Measurements from ENCODE around the gene SYDE1. TPM values are rescaled to one million over a fixed set of nuclear protein-coding genes. Genes with fewer than 3 reads are reported as not detected.

Gene SYDE1
- total and polyA plus RNA-seq, 2 donors (not counting 1 experiment from before 2014, with no cell fraction given): not detected

DNA sequence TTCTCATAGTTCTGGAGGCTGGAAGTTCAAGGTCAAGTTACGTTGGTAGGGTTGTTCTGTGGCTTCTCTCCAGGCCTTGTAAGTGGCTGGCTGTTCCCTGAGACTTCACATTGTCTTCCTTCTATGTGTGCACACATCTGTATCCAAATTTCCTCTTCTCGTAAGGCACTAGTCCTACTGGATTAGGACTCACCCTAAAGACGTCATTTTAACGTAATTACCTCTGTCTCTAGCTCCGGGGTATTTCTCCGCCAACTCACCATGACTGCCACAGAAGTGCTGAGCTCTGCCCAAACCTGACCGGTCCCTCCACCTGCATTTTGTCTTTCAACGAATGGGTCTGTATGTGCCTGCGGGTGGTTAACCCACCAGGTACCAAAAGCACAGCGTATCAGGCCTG is 8.7 kb upstream of the SYDE1 start:
- 93% methylated on average over 9 of the region's 10 CpGs for WGBS (ENCODE audit: insufficient coverage)

DNA sequence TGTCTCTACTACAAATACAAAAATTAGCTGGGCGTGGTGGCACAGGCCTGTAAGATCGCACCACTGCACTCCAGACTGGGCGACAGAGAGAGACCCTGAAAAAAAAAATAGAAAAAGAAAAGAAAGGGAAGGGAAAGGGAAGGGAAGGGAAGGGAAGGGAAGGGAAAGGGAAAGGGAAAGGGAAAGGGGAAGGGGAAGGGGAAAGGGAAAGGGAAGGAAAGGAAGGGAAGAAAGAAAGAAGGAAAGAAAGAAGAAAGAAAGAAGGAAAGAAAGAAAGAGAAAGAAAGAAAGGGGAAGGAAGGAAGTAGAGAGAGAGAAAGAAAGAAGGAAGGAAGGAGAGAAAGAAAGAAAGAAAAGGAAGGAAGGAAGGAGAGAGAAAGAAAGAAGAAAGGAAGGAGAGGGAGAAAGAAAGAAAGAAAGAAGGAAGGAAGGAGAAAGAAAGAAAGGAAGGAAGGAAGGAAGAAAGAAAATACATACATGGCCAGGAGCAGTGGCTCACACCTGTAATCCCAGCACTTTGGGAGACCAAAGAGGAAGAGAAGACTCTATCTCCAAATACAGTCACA is 8.1 kb upstream of the SYDE1 start:
- H3K4me1 ChIP-seq (ENCODE audit: control insufficient read depth in 2 of 2, insufficient read depth in 2 of 2, low read length in 2 of 2): no peaks in the 10 kb centered on the region
- H3K9me3 ChIP-seq (ENCODE audit: control extremely low read depth in 1 of 3, control insufficient read depth in 2 of 3, insufficient read depth in 1 of 3, low read length in 2 of 3): peaks cover 2 to 24% (median 8%) of the 10 kb centered on the region in 3 donors
- H3K9ac ChIP-seq (ENCODE audit: low read length): no peak overlapping the region
- H2AFZ ChIP-seq (ENCODE audit: insufficient read depth, low read depth, low read length, poor library complexity, severe bottlenecking): no peak overlapping the region
- DNase-seq (no peak), ATAC-seq (ENCODE audit: low read depth) (no peak)
- H3K27ac Mint-ChIP-seq: no peak overlapping the region
- H4K20me1 ChIP-seq (ENCODE audit: control insufficient read depth, insufficient read depth, low read length, poor library complexity, severe bottlenecking): no peaks in the 10 kb centered on the region
- no peaks in the 10 kb centered on the region for H3K36me3 ChIP-seq (replicated peaks in 1 of 2; ENCODE audit: control extremely low read depth in 1 of 2, control insufficient read depth in 1 of 2, extremely low read depth in 1 of 2, insufficient read depth in 2 of 2, low read length in 1 of 2)
- H3K4me3 ChIP-seq (ENCODE audit: control extremely low read depth in 1 of 5, extremely low read depth in 1 of 5, insufficient read depth in 1 of 5, low read depth in 2 of 5, low read length in 4 of 5): no peak overlapping the region
- no peaks in the 10 kb centered on the region for H3K79me2 ChIP-seq (ENCODE audit: control insufficient read depth, insufficient read depth, low read length)
- ChIA-PET POLR2A (no interaction called here), CTCF (interaction anchor here (0.6 to 3.4 kb wide), 2 partner anchors 52 to 94 kb away, joined by 3 to 25 read pairs; no protein-coding TSS in a partner anchor)
- no peak overlapping the region for H3K4me2 ChIP-seq (replicated peaks; ENCODE audit: low read depth, low read length, poor library complexity, severe bottlenecking)
- H3K9me3 Mint-ChIP-seq (ENCODE audit: insufficient read depth): peaks cover 5% of the 10 kb centered on the region
- peaks cover 25% of the 10 kb centered on the region for H3K27me3 Mint-ChIP-seq
- TF ChIP-seq, protein P1, sequence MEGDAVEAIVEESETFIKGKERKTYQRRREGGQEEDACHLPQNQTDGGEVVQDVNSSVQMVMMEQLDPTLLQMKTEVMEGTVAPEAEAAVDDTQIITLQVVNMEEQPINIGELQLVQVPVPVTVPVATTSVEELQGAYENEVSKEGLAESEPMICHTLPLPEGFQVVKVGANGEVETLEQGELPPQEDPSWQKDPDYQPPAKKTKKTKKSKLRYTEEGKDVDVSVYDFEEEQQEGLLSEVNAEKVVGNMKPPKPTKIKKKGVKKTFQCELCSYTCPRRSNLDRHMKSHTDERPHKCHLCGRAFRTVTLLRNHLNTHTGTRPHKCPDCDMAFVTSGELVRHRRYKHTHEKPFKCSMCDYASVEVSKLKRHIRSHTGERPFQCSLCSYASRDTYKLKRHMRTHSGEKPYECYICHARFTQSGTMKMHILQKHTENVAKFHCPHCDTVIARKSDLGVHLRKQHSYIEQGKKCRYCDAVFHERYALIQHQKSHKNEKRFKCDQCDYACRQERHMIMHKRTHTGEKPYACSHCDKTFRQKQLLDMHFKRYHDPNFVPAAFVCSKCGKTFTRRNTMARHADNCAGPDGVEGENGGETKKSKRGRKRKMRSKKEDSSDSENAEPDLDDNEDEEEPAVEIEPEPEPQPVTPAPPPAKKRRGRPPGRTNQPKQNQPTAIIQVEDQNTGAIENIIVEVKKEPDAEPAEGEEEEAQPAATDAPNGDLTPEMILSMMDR (IDR thresholded peaks at IDR 0.05): no peak
- no peak for TF ChIP-seq EZH2 (IDR thresholded peaks at IDR 0.05; ENCODE audit: borderline replicate concordance, insufficient read depth, low read depth, low read length, poor library complexity, severe bottlenecking)
- no CpG with 5 or more reads among the region's 3 CpGs for WGBS (ENCODE audit: insufficient coverage)
- intact Hi-C loops (cut with micrococcal nuclease): no loop called here
- no peak overlapping the region for H3K27ac ChIP-seq (ENCODE audit: low read length in 2 of 2)
- H3K4me3 Mint-ChIP-seq: no peak overlapping the region
- no peaks in the 10 kb centered on the region for H3K4me1 Mint-ChIP-seq
- peaks cover 0 to 7% (median 3%) of the 10 kb centered on the region in 4 experiments for H3K27me3 ChIP-seq (replicated peaks in 1 of 4; ENCODE audit: control extremely low read depth in 1 of 4, control insufficient read depth in 3 of 4, insufficient read depth in 4 of 4, low read length in 3 of 4)

More for the DNA sequence above, 8.7 kb upstream of the SYDE1 start:
- H4K20me1 ChIP-seq (ENCODE audit: control insufficient read depth, insufficient read depth, low read length, poor library complexity, severe bottlenecking): no peaks in the 10 kb centered on the region
- no peaks in the 10 kb centered on the region for H3K79me2 ChIP-seq (ENCODE audit: control insufficient read depth, insufficient read depth, low read length)
- H3K27ac Mint-ChIP-seq: no peak overlapping the region
- H3K4me1 Mint-ChIP-seq: no peaks in the 10 kb centered on the region
- H3K27ac ChIP-seq (ENCODE audit: low read length in 2 of 2): no peak overlapping the region
- H3K4me2 ChIP-seq (replicated peaks; ENCODE audit: low read depth, low read length, poor library complexity, severe bottlenecking): no peak overlapping the region
- peaks cover 23% of the 10 kb centered on the region for H3K27me3 Mint-ChIP-seq
- intact Hi-C loops (cut with micrococcal nuclease): no loop called here
- H3K9me3 Mint-ChIP-seq (ENCODE audit: insufficient read depth): peaks cover 2% of the 10 kb centered on the region
- ChIA-PET POLR2A (no interaction called here), CTCF (no interaction called here)
- H3K9ac ChIP-seq (ENCODE audit: low read length): no peak overlapping the region
- H2AFZ ChIP-seq (ENCODE audit: insufficient read depth, low read depth, low read length, poor library complexity, severe bottlenecking): no peak overlapping the region
- peaks cover 0 to 4% (median 2%) of the 10 kb centered on the region in 4 experiments for H3K27me3 ChIP-seq (replicated peaks in 1 of 4; ENCODE audit: control extremely low read depth in 1 of 4, control insufficient read depth in 3 of 4, insufficient read depth in 4 of 4, low read length in 3 of 4)
- peaks cover 0 to 18% (median 2%) of the 10 kb centered on the region in 3 donors for H3K9me3 ChIP-seq (ENCODE audit: control extremely low read depth in 1 of 3, control insufficient read depth in 2 of 3, insufficient read depth in 1 of 3, low read length in 2 of 3)
- no peaks in the 10 kb centered on the region for H3K36me3 ChIP-seq (replicated peaks in 1 of 2; ENCODE audit: control extremely low read depth in 1 of 2, control insufficient read depth in 1 of 2, extremely low read depth in 1 of 2, insufficient read depth in 2 of 2, low read length in 1 of 2)
- no peak for TF ChIP-seq EZH2 (IDR thresholded peaks at IDR 0.05; ENCODE audit: borderline replicate concordance, insufficient read depth, low read depth, low read length, poor library complexity, severe bottlenecking)
- TF ChIP-seq, protein P1 (IDR thresholded peaks at IDR 0.05): no peak
- H3K4me3 ChIP-seq (ENCODE audit: control extremely low read depth in 1 of 5, extremely low read depth in 1 of 5, insufficient read depth in 1 of 5, low read depth in 2 of 5, low read length in 4 of 5): no peak overlapping the region
- ATAC-seq (ENCODE audit: low read depth): no peak
- no peak overlapping the region for H3K4me3 Mint-ChIP-seq
- H3K4me1 ChIP-seq (ENCODE audit: control insufficient read depth in 2 of 2, insufficient read depth in 2 of 2, low read length in 2 of 2): no peaks in the 10 kb centered on the region
- no peak for DNase-seq

All from B cell (primary cell).